SK-N-SH treated with all-trans-retinoic acid at 6 μM for 48 hours (cell line): Measurements from ENCODE around the gene AIP.

Source experiments
- ATAC-seq: fragments of 200-7000 bp; cut with Tn5 transposase; 3 replicates; pipeline ENCODE4 v1.9.1; 2020; ENCODE audit warnings: mild to moderate bottlenecking, moderate library complexity
- ARNTL ChIP-seq: fragments of 450-650 bp; formaldehyde crosslinking; IDR thresholded peaks from 2 replicates; pipeline ENCODE4 v1.5.0; 2020; ENCODE audit warnings: low read depth, mild to moderate bottlenecking, moderate library complexity, borderline replicate concordance
- BACH2 ChIP-seq: fragments of 250-450 bp; sonication (Bioruptor Pico); IDR thresholded peaks from 2 replicates; pipeline ENCODE4 v1.9.0; 2021; ENCODE audit warnings: mild to moderate bottlenecking, borderline replicate concordance
- CSDC2 ChIP-seq: fragments of 250-450 bp; sonication (Bioruptor Pico); IDR thresholded peaks from 2 replicates; pipeline ENCODE4 v1.5.0; 2020; ENCODE audit warnings: mild to moderate bottlenecking, moderate library complexity
- CSRNP3 ChIP-seq: fragments of 250-450 bp; sonication (Bioruptor Pico); IDR thresholded peaks from 2 replicates; pipeline ENCODE4 v1.5.1; 2021; ENCODE audit warnings: mild to moderate bottlenecking, moderate library complexity
- ESRRG ChIP-seq: fragments of 250-450 bp; sonication (Bioruptor Pico); IDR thresholded peaks from 2 replicates; pipeline ENCODE4 v1.6.1; 2021; ENCODE audit warnings: mild to moderate bottlenecking
- ISL1 ChIP-seq: fragments of 250-450 bp; sonication (Bioruptor Pico); IDR thresholded peaks from 2 replicates; pipeline ENCODE4 v2.1.2; 2022; ENCODE audit warnings: mild to moderate bottlenecking, moderate library complexity
- OSR1 ChIP-seq: fragments of 250-450 bp; sonication (Bioruptor Pico); IDR thresholded peaks from 2 replicates; pipeline ENCODE4 v1.8.0; 2022; ENCODE audit warnings: moderate library complexity, mild to moderate bottlenecking, inconsistent platforms
- PATZ1 ChIP-seq: fragments of 250-450 bp; sonication (Bioruptor Pico); IDR thresholded peaks from 2 replicates; pipeline ENCODE4 v1.8.0; 2020; ENCODE audit warnings: mild to moderate bottlenecking, moderate library complexity, borderline replicate concordance
- PPARA ChIP-seq: fragments of 250-450 bp; sonication (Bioruptor Pico); IDR thresholded peaks from 2 replicates; pipeline ENCODE4 v1.5.0; 2020; ENCODE audit warnings: mild to moderate bottlenecking, borderline replicate concordance
- RARB ChIP-seq: fragments of 250-450 bp; sonication (Bioruptor Pico); IDR thresholded peaks from 2 replicates; pipeline ENCODE4 v1.8.0; 2021; ENCODE audit warnings: mild to moderate bottlenecking, moderate library complexity
- SNAI2 ChIP-seq: fragments of 250-450 bp; sonication (Bioruptor Pico); IDR thresholded peaks from 2 replicates; pipeline ENCODE4 v1.5.0; 2020; ENCODE audit warnings: mild to moderate bottlenecking, moderate library complexity
- TCF4 ChIP-seq: fragments of 250-450 bp; sonication (Bioruptor Pico); IDR thresholded peaks from 2 replicates; pipeline ENCODE4 v1.8.0; 2021; ENCODE audit warnings: mild to moderate bottlenecking, moderate library complexity, borderline replicate concordance
- TOX ChIP-seq: fragments of 250-450 bp; sonication (Bioruptor Pico); IDR thresholded peaks from 2 replicates; pipeline ENCODE4 v1.8.0; 2021; ENCODE audit warnings: mild to moderate bottlenecking, moderate library complexity, borderline replicate concordance
- TSHZ2 ChIP-seq: fragments of 250-450 bp; sonication (Bioruptor Pico); IDR thresholded peaks from 2 replicates; pipeline ENCODE4 v1.5.0; 2020; ENCODE audit warnings: mild to moderate bottlenecking, moderate library complexity
- ZC3H10 ChIP-seq: fragments of 250-450 bp; sonication (Bioruptor Pico); IDR thresholded peaks from 2 replicates; pipeline ENCODE4 v1.5.1; 2021; ENCODE audit warnings: mild to moderate bottlenecking, moderate library complexity
- ZFP30 ChIP-seq: fragments of 450-650 bp; formaldehyde crosslinking; IDR thresholded peaks from 2 replicates; pipeline ENCODE4 v1.5.0; 2022; ENCODE audit warnings: mild to moderate bottlenecking, moderate library complexity
- ZNF565 ChIP-seq: fragments of 450-650 bp; formaldehyde crosslinking; conservative IDR thresholded peaks from 2 replicates; pipeline ENCODE4 v1.5.0; 2020; ENCODE audit warnings: low read depth, mild to moderate bottlenecking, moderate library complexity
- ZNF70 ChIP-seq: fragments of 450-650 bp; formaldehyde crosslinking; IDR thresholded peaks from 2 replicates; pipeline ENCODE4 v1.5.0; 2020; ENCODE audit warnings: mild to moderate bottlenecking, moderate library complexity

AIP gene

GRCh38 chr11:67435031-67435726 lies 47.6 kb upstream of the AIP start:
- TF ChIP-seq OSR1 (no peak), ZNF565 (CRISPR knock-in tag) (no peak), CSRNP3 (CRISPR knock-in tag) (no peak), PPARA (CRISPR knock-in tag) (no peak), BACH2 (no peak), ISL1 (CRISPR knock-in tag) (no peak), PATZ1 (no peak), ARNTL (no peak), TCF4 (CRISPR knock-in tag) (no peak)
- no peak for ATAC-seq

- no peak for TF ChIP-seq PATZ1
- no peak for TF ChIP-seq ESRRG (CRISPR knock-in tag)
These were observed 46.9 kb upstream of the AIP start for GRCh38 chr11:67435727-67436458.

GRCh38 chr11:67436459-67437081 lies 46.3 kb upstream of the AIP start:
- ATAC-seq = no peak
- TF ChIP-seq TSHZ2 (CRISPR knock-in tag) = no peak
- no peak for TF ChIP-seq ESRRG (CRISPR knock-in tag)
- TF ChIP-seq, all 23 proteins: peak for 0

More at GRCh38 chr11:67435727-67436458, 46.9 kb upstream of the AIP start:
- no peak for ATAC-seq

- ATAC-seq = no peak
- TF ChIP-seq ZNF565 (CRISPR knock-in tag) (no peak), TCF4 (CRISPR knock-in tag) (no peak)
These were observed 45.6 kb upstream of the AIP start, which contains the start of gene PTPRCAP for GRCh38 chr11:67437082-67437808. Gene PTPRCAP, minus strand, starts transcription at chr11:67437682. Its CDS starts 63 bp downstream, at chr11:67437619.

GRCh38 chr11:67437809-67438157 lies 45.0 kb upstream of the AIP start:
- ATAC-seq = no peak
- TF ChIP-seq ZNF565 (CRISPR knock-in tag) (no peak), CSRNP3 (CRISPR knock-in tag) (no peak), CSDC2 (CRISPR knock-in tag) (no peak), SNAI2 (CRISPR knock-in tag) (no peak), ZNF70 (CRISPR knock-in tag) (no peak), TCF4 (CRISPR knock-in tag) (no peak), TSHZ2 (CRISPR knock-in tag) (no peak), ZC3H10 (CRISPR knock-in tag) (no peak), ESRRG (CRISPR knock-in tag) (no peak), ZFP30 (CRISPR knock-in tag) (no peak), TOX (CRISPR knock-in tag) (no peak), RARB (no peak)
